ENCODE measurements around the gene GIMAP5.

Gene GIMAP5

GRCh38 chr7:150756166-150756565 is 18.9 kb downstream of the GIMAP5 start:
- Histone ChIP-seq H3K9ac (ENCODE audit: low read depth, low read length) (peak overlapping the region; percentile 46), H3K4me2 (ENCODE audit: insufficient read depth, low read length) (peak overlapping the region; percentile 63), H3K4me1 (ENCODE audit: insufficient read depth, low read length) (peaks cover 46% of the 10 kb centered on the region), H3K4me3 (ENCODE audit: low read depth in 1 of 2, low read length in 2 of 2) (peak overlapping the region in 1 of 2 experiments; percentile 28; a peak in 1 of 4 replicates), H3K9me3 (ENCODE audit: insufficient read depth, low read length, severe bottlenecking) (no peaks in the 10 kb centered on the region), H3K36me3 (ENCODE audit: insufficient read depth, low read length) (no peaks in the 10 kb centered on the region), H3K27me3 (ENCODE audit: insufficient read depth, low read length, poor library complexity) (no peaks in the 10 kb centered on the region), H3K27ac (ENCODE audit: low read length) (peak overlapping the region; percentile 85), H4K20me1 (ENCODE audit: insufficient read depth, low read length) (no peaks in the 10 kb centered on the region), H2AFZ (ENCODE audit: low read depth, low read length) (no peak overlapping the region), H3K79me2 (ENCODE audit: insufficient read depth, low read length) (no peaks in the 10 kb centered on the region)
- peak; percentile 41 for DNase-seq
- TF ChIP-seq CTCF (IDR thresholded peaks at IDR 0.05; ENCODE audit: borderline replicate concordance, extremely low read depth, low read length, poor library complexity, severe bottlenecking) (no peak), EZH2 (IDR thresholded peaks at IDR 0.05; ENCODE audit: borderline replicate concordance, low read depth, low read length, severe bottlenecking) (no peak)
- ATAC-seq (ENCODE audit: insufficient read depth, low read depth), result no peak

GRCh38 chr7:150756858-150757257 is 19.6 kb downstream of the GIMAP5 start:
- no peaks in the 10 kb centered on the region for H3K27me3 ChIP-seq (ENCODE audit: insufficient read depth, low read length, poor library complexity)
- no peaks in the 10 kb centered on the region for H3K9me3 ChIP-seq (ENCODE audit: insufficient read depth, low read length, severe bottlenecking)
- H3K9ac ChIP-seq (ENCODE audit: low read depth, low read length), result no peak overlapping the region; the same call in 1 of the 2 replicates
- H3K27ac ChIP-seq (ENCODE audit: low read length), result peak overlapping the region; percentile 85
- peak; percentile 25; the same call in 2 of the 3 replicates for ATAC-seq (ENCODE audit: insufficient read depth, low read depth)
- no peaks in the 10 kb centered on the region for H4K20me1 ChIP-seq (ENCODE audit: insufficient read depth, low read length)
- peaks cover 46% of the 10 kb centered on the region for H3K4me1 ChIP-seq (ENCODE audit: insufficient read depth, low read length)
- H2AFZ ChIP-seq (ENCODE audit: low read depth, low read length), result no peak overlapping the region
- no peaks in the 10 kb centered on the region for H3K36me3 ChIP-seq (ENCODE audit: insufficient read depth, low read length)
- peak overlapping the region; percentile 63; the same call in 1 of the 2 replicates for H3K4me2 ChIP-seq (ENCODE audit: insufficient read depth, low read length)
- peak; percentile 84 for TF ChIP-seq CTCF (IDR thresholded peaks at IDR 0.05; ENCODE audit: borderline replicate concordance, extremely low read depth, low read length, poor library complexity, severe bottlenecking)
- no peak for TF ChIP-seq EZH2 (IDR thresholded peaks at IDR 0.05; ENCODE audit: borderline replicate concordance, low read depth, low read length, severe bottlenecking)
- H3K4me3 ChIP-seq (ENCODE audit: low read depth in 1 of 2, low read length in 2 of 2), result no peak overlapping the region
- H3K79me2 ChIP-seq (ENCODE audit: insufficient read depth, low read length), result no peaks in the 10 kb centered on the region
- peak; percentile 58 for DNase-seq

- no peak for TF ChIP-seq CTCF (IDR thresholded peaks at IDR 0.05; ENCODE audit: borderline replicate concordance, extremely low read depth, low read length, poor library complexity, severe bottlenecking)
- Histone ChIP-seq H3K36me3 (ENCODE audit: insufficient read depth, low read length) (no peaks in the 10 kb centered on the region), H3K27me3 (ENCODE audit: insufficient read depth, low read length, poor library complexity) (no peaks in the 10 kb centered on the region), H3K9me3 (ENCODE audit: insufficient read depth, low read length, severe bottlenecking) (no peaks in the 10 kb centered on the region), H2AFZ (ENCODE audit: low read depth, low read length) (no peak overlapping the region), H3K79me2 (ENCODE audit: insufficient read depth, low read length) (no peaks in the 10 kb centered on the region), H3K4me1 (ENCODE audit: insufficient read depth, low read length) (peaks cover 29% of the 10 kb centered on the region), H4K20me1 (ENCODE audit: insufficient read depth, low read length) (no peaks in the 10 kb centered on the region), H3K27ac (ENCODE audit: low read length) (no peak overlapping the region), H3K4me2 (ENCODE audit: insufficient read depth, low read length) (no peak overlapping the region), H3K9ac (ENCODE audit: low read depth, low read length) (no peak overlapping the region), H3K4me3 (ENCODE audit: low read depth in 1 of 2, low read length in 2 of 2) (no peak overlapping the region)
- ATAC-seq (ENCODE audit: insufficient read depth, low read depth) (no peak), DNase-seq (no peak)
These were observed 22.3 kb downstream of the GIMAP5 start for GRCh38 chr7:150759479-150759878.

GRCh38 chr7:150766334-150766709 is 29.1 kb downstream of the GIMAP5 start:
- Histone ChIP-seq H3K79me2 (ENCODE audit: insufficient read depth, low read length) (no peaks in the 10 kb centered on the region), H3K9ac (ENCODE audit: low read depth, low read length) (no peak overlapping the region)

More at GRCh38 chr7:150766334-150766709, 29.1 kb downstream of the GIMAP5 start:
- Histone ChIP-seq H3K4me3 (ENCODE audit: low read depth in 1 of 2, low read length in 2 of 2) (no peak overlapping the region), H3K9me3 (ENCODE audit: insufficient read depth, low read length, severe bottlenecking) (no peaks in the 10 kb centered on the region), H3K36me3 (ENCODE audit: insufficient read depth, low read length) (no peaks in the 10 kb centered on the region), H3K4me2 (ENCODE audit: insufficient read depth, low read length) (no peak overlapping the region), H3K27me3 (ENCODE audit: insufficient read depth, low read length, poor library complexity) (no peaks in the 10 kb centered on the region), H3K27ac (ENCODE audit: low read length) (no peak overlapping the region), H3K4me1 (ENCODE audit: insufficient read depth, low read length) (no peaks in the 10 kb centered on the region), H2AFZ (ENCODE audit: low read depth, low read length) (no peak overlapping the region), H4K20me1 (ENCODE audit: insufficient read depth, low read length) (no peaks in the 10 kb centered on the region)
- no peak for TF ChIP-seq CTCF (IDR thresholded peaks at IDR 0.05; ENCODE audit: borderline replicate concordance, extremely low read depth, low read length, poor library complexity, severe bottlenecking)
- TF ChIP-seq EZH2 (IDR thresholded peaks at IDR 0.05; ENCODE audit: borderline replicate concordance, low read depth, low read length, severe bottlenecking), result no peak
- DNase-seq, result no peak
- ATAC-seq (ENCODE audit: insufficient read depth, low read depth), result no peak

Measured in DND-41 (cell line).